Measurements from ENCODE around the gene FAM228B. TPM values are rescaled to one million over a fixed set of nuclear protein-coding genes. Genes with fewer than 3 reads are reported as not detected.
"Not testable (repeated sequence)": the region's sequence is repeated elsewhere in the genome, so short reads cannot be mapped to it uniquely, and the experiment has no call there.

The FAM228B gene
- total RNA-seq, 1 experiment from 2014 or later, result 2.4 TPM

GRCh38 chr2:24122366-24123194, 689 bp upstream of the FAM228B start:
- Histone ChIP-seq H3K4me3 (peak overlapping the region; percentile 72), H3K9me3 (no peaks in the 10 kb centered on the region), H3K36me3 (no peaks in the 10 kb centered on the region), H3K27me3 (no peaks in the 10 kb centered on the region)
- DNase-seq, result no peak

- Histone ChIP-seq H3K4me3 (peak overlapping the region; percentile 72), H3K9me3 (no peaks in the 10 kb centered on the region), H3K27me3 (no peaks in the 10 kb centered on the region), H3K36me3 (no peaks in the 10 kb centered on the region)
- no peak for DNase-seq
Measured at GRCh38 chr2:24123922-24124580, 782 bp downstream of the FAM228B start.

GRCh38 chr2:24125956-24126355, 2.7 kb downstream of the FAM228B start:
- no peaks in the 10 kb centered on the region for H3K9me3 ChIP-seq
- no peak for DNase-seq
- no peaks in the 10 kb centered on the region for H3K27me3 ChIP-seq
- H3K4me3 ChIP-seq, result no peak overlapping the region
- no peaks in the 10 kb centered on the region for H3K36me3 ChIP-seq

- H3K27me3 ChIP-seq, result no peaks in the 10 kb centered on the region
- H3K4me3 ChIP-seq, result no peak overlapping the region
- no peaks in the 10 kb centered on the region for H3K9me3 ChIP-seq
- H3K36me3 ChIP-seq, result no peaks in the 10 kb centered on the region
- DNase-seq, result no peak
Measured at GRCh38 chr2:24132543-24132942, 9.3 kb downstream of the FAM228B start.

GRCh38 chr2:24140305-24140704, 17.0 kb downstream of the FAM228B start:
- H3K9me3 ChIP-seq, H3K27me3 ChIP-seq, DNase-seq, H3K4me3 ChIP-seq, H3K36me3 ChIP-seq: not testable (repeated sequence)

- no peaks in the 10 kb centered on the region for H3K27me3 ChIP-seq
- H3K4me3 ChIP-seq, result no peak overlapping the region
- peaks cover 5% of the 10 kb centered on the region for H3K9me3 ChIP-seq
- DNase-seq, result no peak
- H3K36me3 ChIP-seq, result no peaks in the 10 kb centered on the region
Measured at GRCh38 chr2:24147364-24147763, 24.1 kb downstream of the FAM228B start.

GRCh38 chr2:24152413-24153197, 29.3 kb downstream of the FAM228B start:
- no peak overlapping the region for H3K4me3 ChIP-seq
- no peaks in the 10 kb centered on the region for H3K27me3 ChIP-seq
- no peaks in the 10 kb centered on the region for H3K36me3 ChIP-seq
- H3K9me3 ChIP-seq, result peaks cover 2% of the 10 kb centered on the region; the same call in 1 of the 2 replicates
- DNase-seq, result no peak

GRCh38 chr2:24153478-24153877, 30.2 kb downstream of the FAM228B start:
- Histone ChIP-seq H3K27me3 (no peaks in the 10 kb centered on the region), H3K4me3 (no peak overlapping the region)

GRCh38 chr2:24158131-24158530, 34.9 kb downstream of the FAM228B start:
- Histone ChIP-seq H3K36me3 (no peaks in the 10 kb centered on the region), H3K9me3 (no peaks in the 10 kb centered on the region), H3K4me3 (no peak overlapping the region), H3K27me3 (no peaks in the 10 kb centered on the region)
- no peak for DNase-seq

More at GRCh38 chr2:24153478-24153877, 30.2 kb downstream of the FAM228B start:
- Histone ChIP-seq H3K9me3 (no peaks in the 10 kb centered on the region), H3K36me3 (no peaks in the 10 kb centered on the region)
- no peak for DNase-seq

- Histone ChIP-seq H3K9me3 (no peaks in the 10 kb centered on the region), H3K36me3 (no peaks in the 10 kb centered on the region), H3K4me3 (no peak overlapping the region), H3K27me3 (no peaks in the 10 kb centered on the region)
- DNase-seq, result no peak
Measured at GRCh38 chr2:24159708-24160107, 36.4 kb downstream of the FAM228B start.

- Histone ChIP-seq H3K36me3 (no peaks in the 10 kb centered on the region), H3K9me3 (no peaks in the 10 kb centered on the region), H3K27me3 (no peaks in the 10 kb centered on the region), H3K4me3 (no peak overlapping the region)
- no peak for DNase-seq
Measured at GRCh38 chr2:24160761-24161160, 37.5 kb downstream of the FAM228B start.

- H3K9me3 ChIP-seq, result no peaks in the 10 kb centered on the region
- H3K36me3 ChIP-seq, result no peaks in the 10 kb centered on the region
- DNase-seq, result no peak
- no peaks in the 10 kb centered on the region for H3K27me3 ChIP-seq
- no peak overlapping the region for H3K4me3 ChIP-seq
Measured at GRCh38 chr2:24162494-24162893, 39.2 kb downstream of the FAM228B start.

GRCh38 chr2:24163186-24163585, 39.9 kb downstream of the FAM228B start:
- no peaks in the 10 kb centered on the region for H3K36me3 ChIP-seq
- no peak for DNase-seq
- no peaks in the 10 kb centered on the region for H3K9me3 ChIP-seq
- no peaks in the 10 kb centered on the region for H3K27me3 ChIP-seq
- no peak overlapping the region for H3K4me3 ChIP-seq

GRCh38 chr2:24163601-24164000, 40.3 kb downstream of the FAM228B start:
- no peak overlapping the region for H3K4me3 ChIP-seq
- H3K9me3 ChIP-seq, result no peaks in the 10 kb centered on the region
- no peaks in the 10 kb centered on the region for H3K36me3 ChIP-seq
- no peak for DNase-seq
- no peaks in the 10 kb centered on the region for H3K27me3 ChIP-seq

GRCh38 chr2:24164416-24164973, 41.2 kb downstream of the FAM228B start:
- Histone ChIP-seq H3K27me3 (no peaks in the 10 kb centered on the region), H3K9me3 (no peaks in the 10 kb centered on the region), H3K36me3 (no peaks in the 10 kb centered on the region), H3K4me3 (no peak overlapping the region)
- DNase-seq, result peak; percentile 26

GRCh38 chr2:24169023-24169422, 45.8 kb downstream of the FAM228B start:
- Histone ChIP-seq H3K9me3 (no peaks in the 10 kb centered on the region), H3K27me3 (no peaks in the 10 kb centered on the region), H3K4me3 (no peak overlapping the region), H3K36me3 (no peaks in the 10 kb centered on the region)
- DNase-seq, result no peak

- Histone ChIP-seq H3K36me3 (no peaks in the 10 kb centered on the region), H3K4me3 (peak within 1 kb of the TSS; percentile 32), H3K27me3 (no peaks in the 10 kb centered on the region), H3K9me3 (no peaks in the 10 kb centered on the region)
- no peak for DNase-seq
Measured at GRCh38 chr2:24174851-24175277, 51.6 kb downstream of the FAM228B start, which contains the start of gene FAM228A. TSS of gene FAM228A (plus strand) at chr2:24175053. CDS start at chr2:24175481, 428 bp downstream.
